Nephron progenitor cell (in vitro differentiated cells): ENCODE data around the gene CTPS1.

Source experiments
- DNase-seq: peaks from one replicate; pipeline ENCODE4 v3.0.0; 2021
- H3K27ac Mint-ChIP-seq: 2 replicates; pipeline ENCODE4 v1.8.0; 2021; ENCODE audit warnings: mild to moderate bottlenecking, moderate library complexity, mixed read lengths
- H3K27me3 Mint-ChIP-seq: 2 replicates; pipeline ENCODE4 v1.8.0; 2021; ENCODE audit warnings: mild to moderate bottlenecking, low read depth, mixed read lengths; ENCODE audit not compliant: poor library complexity
- H3K36me3 Mint-ChIP-seq: 2 replicates; pipeline ENCODE4 v1.8.0; 2021; ENCODE audit warnings: low read depth, mixed read lengths
- H3K4me1 Mint-ChIP-seq: 2 replicates; pipeline ENCODE4 v1.8.0; 2021; ENCODE audit warnings: mixed read lengths
- H3K4me3 Mint-ChIP-seq: 2 replicates; pipeline ENCODE4 v1.8.0; 2021; ENCODE audit warnings: mild to moderate bottlenecking, moderate library complexity, mixed read lengths
- H3K9me3 Mint-ChIP-seq: 2 replicates; pipeline ENCODE4 v1.8.0; 2021; ENCODE audit warnings: mild to moderate bottlenecking, moderate library complexity, mixed read lengths
- CTCF ChIP-seq: fragments of 200-600 bp; sonication (generic); IDR thresholded peaks from 2 replicates; pipeline ENCODE4 v1.5.0; 2021; ENCODE audit warnings: antibody characterized with exemption

CTPS1 gene

GRCh38 chr1:40979241-40980067 is at the start of gene CTPS1:
CTPS1 (plus strand) TSS chr1:40979696; CDS start chr1:40983291, 3,595 bp downstream.
- TF ChIP-seq CTCF, result no peak
- Mint-ChIP-seq H3K27me3 (peaks cover 10% of the 10 kb centered on the region), H3K4me1 (peaks cover 42% of the 10 kb centered on the region), H3K36me3 (peaks cover 8% of the 10 kb centered on the region), H3K9me3 (no peaks in the 10 kb centered on the region), H3K4me3 (peak within 1 kb of the TSS; percentile 90), H3K27ac (peak within 1 kb of the TSS; percentile 87)
- peak; percentile 96 for DNase-seq

GRCh38 chr1:40930174-40930964 is 49.1 kb upstream of the CTPS1 start:
- TF ChIP-seq CTCF, result no peak
- no peak overlapping the region for H3K4me3 Mint-ChIP-seq
- no peaks in the 10 kb centered on the region for H3K9me3 Mint-ChIP-seq
- no peak for DNase-seq
- no peak overlapping the region for H3K27ac Mint-ChIP-seq
- peaks cover 38% of the 10 kb centered on the region for H3K4me1 Mint-ChIP-seq
- peaks cover 16% of the 10 kb centered on the region for H3K27me3 Mint-ChIP-seq
- H3K36me3 Mint-ChIP-seq, result no peaks in the 10 kb centered on the region

GRCh38 chr1:40931601-40932000 is 47.9 kb upstream of the CTPS1 start:
- Mint-ChIP-seq H3K27me3 (peaks cover 16% of the 10 kb centered on the region), H3K4me3 (no peak overlapping the region), H3K36me3 (no peaks in the 10 kb centered on the region), H3K9me3 (no peaks in the 10 kb centered on the region), H3K4me1 (peaks cover 26% of the 10 kb centered on the region), H3K27ac (no peak overlapping the region)
- TF ChIP-seq CTCF, result no peak
- no peak for DNase-seq

- peaks cover 12% of the 10 kb centered on the region for H3K27me3 Mint-ChIP-seq
- no peak for TF ChIP-seq CTCF
- H3K27ac Mint-ChIP-seq, result no peak overlapping the region
- no peak overlapping the region for H3K4me3 Mint-ChIP-seq
- no peaks in the 10 kb centered on the region for H3K36me3 Mint-ChIP-seq
- no peaks in the 10 kb centered on the region for H3K9me3 Mint-ChIP-seq
- DNase-seq, result no peak
- H3K4me1 Mint-ChIP-seq, result peaks cover 22% of the 10 kb centered on the region
Measured at GRCh38 chr1:40932006-40932405, 47.5 kb upstream of the CTPS1 start.

- no peak for DNase-seq
- H3K9me3 Mint-ChIP-seq, result no peaks in the 10 kb centered on the region
Measured at GRCh38 chr1:40936931-40937339, 42.6 kb upstream of the CTPS1 start.

More at GRCh38 chr1:40936931-40937339, 42.6 kb upstream of the CTPS1 start:
- H3K27ac Mint-ChIP-seq, result no peak overlapping the region
- TF ChIP-seq CTCF, result no peak
- H3K36me3 Mint-ChIP-seq, result no peaks in the 10 kb centered on the region
- no peak overlapping the region for H3K4me3 Mint-ChIP-seq
- H3K27me3 Mint-ChIP-seq, result peaks cover 3% of the 10 kb centered on the region
- H3K4me1 Mint-ChIP-seq, result peaks cover 9% of the 10 kb centered on the region
